ENCODE results near the gene ZBTB46. TPM values are rescaled to one million over a fixed set of nuclear protein-coding genes. Genes with fewer than 3 reads are reported as not detected.
"Not testable (repeated sequence)": the region's sequence is repeated elsewhere in the genome, so short reads cannot be mapped to it uniquely, and the experiment has no call there.

ZBTB46 gene
- total RNA-seq, 2 experiments from 2014 or later: 0.11 to 0.25 TPM

DNA sequence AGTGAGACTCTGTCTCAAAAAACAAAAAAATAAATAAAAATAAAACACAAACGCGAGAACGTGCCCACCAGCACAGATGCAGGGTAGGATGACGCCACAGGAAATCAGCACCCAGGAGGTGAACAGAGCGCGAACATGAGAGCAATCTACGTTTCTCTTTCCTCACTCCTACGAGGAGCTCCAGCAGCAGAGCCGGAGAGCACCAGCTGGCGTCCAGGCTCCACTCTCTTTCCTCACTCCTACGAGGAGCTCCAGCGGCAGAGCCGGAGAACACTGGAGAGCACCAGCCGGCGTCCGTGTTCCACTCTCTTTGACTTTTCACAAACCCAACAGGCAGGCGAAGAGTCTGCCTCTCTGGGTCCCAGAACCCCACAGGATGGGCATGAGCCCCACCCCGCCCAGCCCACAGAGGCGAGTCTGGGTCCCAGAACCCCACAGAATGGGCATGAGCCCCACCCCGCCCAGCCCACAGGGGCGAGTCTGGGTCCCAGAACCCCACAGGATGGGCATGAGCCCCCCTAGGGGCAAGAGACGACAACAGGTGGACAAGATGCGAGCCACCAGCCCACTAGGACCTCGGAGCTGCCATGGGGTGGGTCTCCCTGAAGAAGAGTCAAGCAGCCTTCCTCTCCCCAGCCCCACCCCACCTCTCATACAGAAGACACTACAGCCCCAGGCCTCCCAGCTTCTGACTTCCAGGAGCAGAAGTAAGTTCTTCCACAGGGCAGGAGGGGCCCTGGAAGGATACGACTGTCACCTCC, 20.2 kb downstream of the ZBTB46 start:
- H3K27me3 Mint-ChIP-seq: peaks cover 6% of the 10 kb centered on the region
- H3K4me1 Mint-ChIP-seq: no peaks in the 10 kb centered on the region
- no peaks in the 10 kb centered on the region for H3K9me3 Mint-ChIP-seq
- ATAC-seq (ENCODE audit: low read depth): no peak
- no peak overlapping the region for H3K27ac Mint-ChIP-seq
- no peak overlapping the region for H3K4me3 Mint-ChIP-seq
- DNase-seq: no peak
- POLR2A ChIA-PET: no interaction called here
- no peaks in the 10 kb centered on the region for H3K36me3 Mint-ChIP-seq

DNA sequence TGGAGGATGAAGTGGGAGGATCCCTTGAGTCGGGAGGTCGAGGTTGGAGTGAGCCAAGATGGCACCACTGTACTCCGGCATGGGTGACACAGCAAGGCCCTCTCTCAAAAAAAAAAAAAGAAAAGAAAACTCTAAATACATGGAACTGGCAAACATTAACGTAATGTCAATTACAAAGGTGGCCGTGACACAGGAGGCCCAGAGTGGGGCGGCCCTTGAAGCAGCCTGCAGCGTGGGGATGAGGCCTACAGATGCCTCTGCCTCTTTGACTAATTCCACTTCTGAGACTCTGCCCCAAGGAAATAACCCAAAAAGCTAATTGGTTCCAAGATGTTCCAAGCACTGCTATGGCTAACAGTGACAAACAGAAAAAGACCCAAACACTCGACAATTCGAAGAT, 21.2 kb downstream of the ZBTB46 start:
- H3K4me3 Mint-ChIP-seq: no peak overlapping the region
- POLR2A ChIA-PET: no interaction called here
- DNase-seq (no peak), ATAC-seq (ENCODE audit: low read depth) (no peak)
- no peaks in the 10 kb centered on the region for H3K36me3 Mint-ChIP-seq
- H3K4me1 Mint-ChIP-seq: no peaks in the 10 kb centered on the region
- H3K27ac Mint-ChIP-seq: no peak overlapping the region
- peaks cover 6% of the 10 kb centered on the region for H3K27me3 Mint-ChIP-seq
- no peaks in the 10 kb centered on the region for H3K9me3 Mint-ChIP-seq

DNA sequence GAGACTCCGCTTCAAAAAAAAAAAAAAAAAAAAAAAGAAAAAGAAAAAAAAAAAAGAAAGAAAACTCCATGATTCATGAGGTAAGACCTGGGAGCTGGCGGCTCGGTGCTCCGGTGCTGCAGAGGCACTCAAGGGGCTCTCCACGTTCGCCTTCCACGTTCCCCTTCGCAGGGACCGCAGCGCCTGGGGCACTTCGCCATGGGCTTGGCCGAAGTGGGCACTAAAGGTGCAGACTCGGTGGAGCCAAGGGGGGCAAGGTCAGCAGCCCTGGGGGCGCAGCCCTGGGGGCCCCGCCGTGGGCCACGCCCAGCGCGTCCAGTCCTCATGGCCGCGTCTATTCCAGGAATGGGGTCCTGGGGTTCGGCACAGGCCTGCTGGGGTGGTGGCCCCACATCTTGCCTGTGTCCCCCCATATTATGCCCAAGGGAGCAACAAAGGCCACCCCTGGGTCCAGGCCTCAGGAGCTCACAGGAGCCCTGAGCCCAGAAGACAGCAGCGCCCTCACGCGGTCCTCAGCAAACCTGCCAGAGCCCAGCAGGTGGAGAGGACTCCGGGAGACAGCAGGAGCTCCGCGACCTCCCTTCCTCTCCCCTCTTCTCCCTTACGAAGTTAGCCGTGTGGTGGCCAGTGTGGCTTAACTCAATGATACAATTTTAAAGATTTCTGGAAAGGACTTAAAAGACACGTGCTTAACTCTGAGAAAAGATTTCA, 21.9 kb downstream of the ZBTB46 start:
- ATAC-seq (ENCODE audit: low read depth) (no peak), DNase-seq (no peak)
- Mint-ChIP-seq H3K27me3 (peaks cover 6% of the 10 kb centered on the region), H3K4me1 (no peaks in the 10 kb centered on the region), H3K4me3 (no peak overlapping the region), H3K27ac (no peak overlapping the region), H3K36me3 (no peaks in the 10 kb centered on the region), H3K9me3 (no peaks in the 10 kb centered on the region)
- POLR2A ChIA-PET: no interaction called here

DNA sequence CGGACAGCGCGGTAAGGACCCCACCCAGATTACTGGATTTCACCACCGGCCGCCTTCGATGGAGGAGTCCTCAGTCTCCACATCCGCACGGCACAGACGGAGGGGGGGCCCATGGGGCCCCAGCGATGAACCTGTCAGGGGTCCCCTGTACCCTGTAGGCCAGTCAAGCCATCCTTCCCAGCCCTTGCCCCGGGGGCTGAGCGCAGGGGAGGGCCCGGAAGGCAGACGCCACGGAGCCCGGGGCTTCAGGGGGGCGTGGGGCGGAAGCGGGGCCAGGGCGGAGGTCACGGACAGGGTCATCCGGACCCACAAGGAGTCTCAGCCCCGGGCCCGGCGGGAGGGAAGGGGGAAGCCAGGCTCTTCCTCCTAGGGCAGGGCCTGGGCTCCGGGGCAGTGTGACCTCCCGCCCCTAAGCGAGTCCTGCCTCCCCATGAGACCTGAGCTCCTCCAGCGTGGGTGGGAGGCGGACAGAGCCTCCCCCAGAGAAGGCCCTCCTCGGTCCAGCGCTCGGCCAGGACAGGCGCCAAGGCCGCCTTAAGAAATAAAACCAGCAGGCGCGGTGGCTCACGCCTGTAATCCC, 22.8 kb downstream of the ZBTB46 start:
- no peak overlapping the region for H3K27ac Mint-ChIP-seq
- ATAC-seq (ENCODE audit: low read depth) (no peak), DNase-seq (no peak)
- no peak overlapping the region for H3K4me3 Mint-ChIP-seq
- peaks cover 6% of the 10 kb centered on the region for H3K27me3 Mint-ChIP-seq
- no peaks in the 10 kb centered on the region for H3K9me3 Mint-ChIP-seq
- peaks cover 5% of the 10 kb centered on the region for H3K4me1 Mint-ChIP-seq
- POLR2A ChIA-PET: interaction anchor here (0.6 kb wide), 1 partner anchor 1337 kb away, joined by 3 read pairs; no protein-coding TSS in a partner anchor
- H3K36me3 Mint-ChIP-seq: no peaks in the 10 kb centered on the region

DNA sequence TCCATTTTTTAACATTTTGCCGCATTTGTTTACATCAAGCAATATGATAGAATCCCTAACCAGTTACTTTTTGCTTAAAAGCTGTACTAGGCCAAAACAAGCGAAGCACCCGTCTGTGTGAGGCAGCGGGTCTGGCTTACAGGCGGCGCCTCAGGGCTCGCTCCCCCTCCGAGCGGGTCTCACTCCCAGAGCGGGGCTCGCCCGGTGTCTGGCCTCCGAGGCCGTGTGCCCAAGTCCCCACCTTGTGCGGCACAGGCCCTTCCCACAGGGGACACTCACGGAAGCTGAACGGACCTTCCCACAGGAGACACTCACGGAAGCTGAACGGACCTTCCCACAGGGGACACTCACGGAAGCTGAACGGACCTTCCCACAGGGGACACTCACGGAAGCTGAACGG, 23.4 kb downstream of the ZBTB46 start:
- DNase-seq (no peak), ATAC-seq (ENCODE audit: low read depth) (no peak)
- peaks cover 5% of the 10 kb centered on the region for H3K4me1 Mint-ChIP-seq
- H3K4me3 Mint-ChIP-seq: no peak overlapping the region
- peaks cover 6% of the 10 kb centered on the region for H3K27me3 Mint-ChIP-seq
- H3K9me3 Mint-ChIP-seq: no peaks in the 10 kb centered on the region
- no peaks in the 10 kb centered on the region for H3K36me3 Mint-ChIP-seq
- no peak overlapping the region for H3K27ac Mint-ChIP-seq
- POLR2A ChIA-PET: interaction anchor here (0.6 kb wide), 1 partner anchor 1336 kb away, joined by 3 read pairs; no protein-coding TSS in a partner anchor

DNA sequence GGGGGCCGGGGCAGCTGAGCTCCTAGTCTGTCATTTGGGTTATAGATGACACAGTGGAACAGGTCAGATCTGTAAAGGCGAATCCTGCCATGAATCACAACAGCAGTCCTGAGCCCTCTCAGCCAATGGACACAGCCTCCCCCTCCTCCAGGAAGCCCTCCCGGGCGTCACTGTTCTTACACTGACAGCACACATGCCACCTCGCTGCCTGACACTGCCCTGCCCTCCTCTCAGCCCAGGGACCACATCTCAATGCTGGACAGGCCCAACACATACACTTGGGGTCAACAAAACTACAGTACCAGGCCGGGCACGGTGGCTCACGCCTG, 26.8 kb downstream of the ZBTB46 start:
- no peaks in the 10 kb centered on the region for H3K9me3 Mint-ChIP-seq
- ATAC-seq (ENCODE audit: low read depth): no peak
- H3K4me3 Mint-ChIP-seq: no peak overlapping the region
- no peak for DNase-seq
- POLR2A ChIA-PET: no interaction called here
- no peaks in the 10 kb centered on the region for H3K36me3 Mint-ChIP-seq
- H3K27me3 Mint-ChIP-seq: peaks cover 3% of the 10 kb centered on the region
- H3K4me1 Mint-ChIP-seq: peaks cover 5% of the 10 kb centered on the region
- H3K27ac Mint-ChIP-seq: no peak overlapping the region

DNA sequence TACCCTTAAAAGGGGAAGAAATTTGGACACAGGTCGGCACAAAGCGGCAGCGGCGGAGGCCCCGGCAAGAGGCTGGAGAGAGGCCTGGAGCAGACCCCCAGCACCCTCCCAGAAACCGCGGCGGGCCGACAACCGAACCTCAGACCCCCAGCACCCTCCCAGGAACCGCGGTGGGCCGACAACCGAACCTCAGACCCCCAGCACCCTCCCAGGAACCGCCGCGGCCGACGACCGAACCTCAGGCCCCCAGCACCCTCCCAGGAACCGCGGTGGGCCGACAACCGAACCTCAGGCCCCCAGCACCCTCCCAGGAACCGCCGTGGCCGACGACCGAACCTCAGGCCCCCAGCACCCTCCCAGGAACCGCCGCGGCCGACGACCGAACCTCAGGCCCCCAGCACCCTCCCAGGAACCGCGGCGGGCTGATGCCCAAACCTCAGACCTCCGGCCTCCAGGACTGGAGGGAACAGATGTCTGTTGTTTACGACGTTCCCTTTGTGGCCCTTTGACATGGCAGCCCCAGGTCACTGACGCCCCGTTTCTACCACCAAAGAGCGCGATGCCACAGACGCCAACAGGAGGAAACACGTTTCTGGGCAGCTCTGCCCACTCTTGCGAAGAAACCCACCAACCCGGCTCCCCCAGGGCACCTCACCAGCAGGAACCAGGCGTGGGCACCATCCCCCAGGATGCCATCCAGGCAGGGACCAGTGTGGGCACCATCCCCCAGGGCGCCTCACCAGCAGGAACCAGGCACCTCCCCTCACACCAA, 28.4 kb downstream of the ZBTB46 start:
- H3K9me3 Mint-ChIP-seq: no peaks in the 10 kb centered on the region
- H3K36me3 Mint-ChIP-seq: no peaks in the 10 kb centered on the region
- peaks cover 5% of the 10 kb centered on the region for H3K4me1 Mint-ChIP-seq
- ATAC-seq (ENCODE audit: low read depth) (no peak), DNase-seq (no peak)
- H3K4me3 Mint-ChIP-seq: no peak overlapping the region
- H3K27me3 Mint-ChIP-seq: peaks cover 5% of the 10 kb centered on the region
- no peak overlapping the region for H3K27ac Mint-ChIP-seq
- POLR2A ChIA-PET: no interaction called here

DNA sequence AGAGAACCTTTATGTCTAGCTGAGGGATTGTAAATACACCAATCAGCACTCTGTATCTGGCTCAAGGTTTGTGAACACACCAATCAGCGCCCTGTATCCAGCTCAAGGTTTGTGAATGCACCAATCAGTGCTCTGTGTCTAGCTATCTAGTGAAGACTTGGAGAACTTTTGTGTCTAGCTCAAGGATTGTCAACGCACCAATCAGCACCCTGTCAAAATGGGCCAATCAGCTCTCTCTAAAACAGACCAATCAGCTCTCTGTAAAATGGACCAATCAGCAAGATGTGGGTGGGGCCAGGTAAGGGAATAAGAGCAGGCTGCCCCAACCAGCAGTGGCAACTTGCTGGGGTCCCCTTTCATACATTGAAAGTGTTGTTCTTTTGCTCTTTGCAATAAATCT, 29.9 kb downstream of the ZBTB46 start:
- H3K9me3 Mint-ChIP-seq; H3K36me3 Mint-ChIP-seq; H3K4me3 Mint-ChIP-seq; H3K4me1 Mint-ChIP-seq; DNase-seq; ATAC-seq (ENCODE audit: low read depth); H3K27me3 Mint-ChIP-seq; H3K27ac Mint-ChIP-seq; POLR2A ChIA-PET: not testable (repeated sequence)

DNA sequence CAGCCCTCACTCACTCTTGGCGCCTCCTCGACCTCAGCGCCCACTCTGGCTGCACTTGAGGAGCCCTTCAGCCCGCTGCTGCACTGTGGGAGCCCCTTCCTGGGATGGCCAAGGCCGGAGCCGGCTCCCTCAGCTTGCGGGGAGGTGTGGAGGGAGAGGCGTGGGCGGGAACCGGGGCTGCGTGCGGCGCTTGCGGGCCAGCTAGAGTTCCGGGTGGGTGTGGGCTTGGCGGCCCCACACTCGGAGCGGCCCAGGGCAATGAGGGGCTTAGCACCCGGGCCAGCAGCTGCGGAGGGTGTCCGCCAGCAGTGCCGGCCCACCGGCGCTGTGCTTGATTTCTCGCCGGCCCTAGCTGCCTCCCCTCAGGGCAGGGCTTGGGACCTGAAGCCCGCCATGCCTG, 30.7 kb downstream of the ZBTB46 start:
- ATAC-seq (ENCODE audit: low read depth); DNase-seq; H3K4me3 Mint-ChIP-seq; H3K36me3 Mint-ChIP-seq; H3K27ac Mint-ChIP-seq; H3K9me3 Mint-ChIP-seq; POLR2A ChIA-PET; H3K27me3 Mint-ChIP-seq: not testable (repeated sequence)
- H3K4me1 Mint-ChIP-seq: peaks cover 11% of the 10 kb centered on the region

DNA sequence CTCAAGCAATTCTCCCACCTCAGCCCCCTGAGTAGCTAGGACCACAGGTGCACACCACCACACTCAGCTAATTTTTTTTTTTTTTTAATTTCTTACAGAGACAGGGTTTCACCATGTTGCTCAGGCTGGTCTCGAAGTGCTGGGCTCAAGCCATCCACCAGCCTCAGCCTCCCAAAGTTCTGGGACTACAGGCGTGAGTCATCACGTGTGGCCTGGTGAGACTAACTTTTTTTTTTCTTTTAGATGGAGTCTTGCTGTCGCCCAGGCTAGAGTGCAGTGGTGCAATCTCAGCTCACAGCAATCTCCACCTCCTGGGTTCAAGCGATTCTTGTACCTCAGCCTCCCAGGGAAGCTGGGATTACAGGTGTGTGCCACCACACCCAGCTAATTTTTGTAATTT, 31.9 kb downstream of the ZBTB46 start:
- POLR2A ChIA-PET: interaction anchor here (1.1 kb wide), 1 partner anchor 113 kb away, joined by 6 read pairs; no protein-coding TSS in a partner anchor
- not testable (repeated sequence) for H3K27ac Mint-ChIP-seq; H3K36me3 Mint-ChIP-seq; H3K9me3 Mint-ChIP-seq; DNase-seq; ATAC-seq (ENCODE audit: low read depth); H3K4me3 Mint-ChIP-seq
- Mint-ChIP-seq H3K4me1 (peaks cover 11% of the 10 kb centered on the region), H3K27me3 (peaks cover 21% of the 10 kb centered on the region)

DNA sequence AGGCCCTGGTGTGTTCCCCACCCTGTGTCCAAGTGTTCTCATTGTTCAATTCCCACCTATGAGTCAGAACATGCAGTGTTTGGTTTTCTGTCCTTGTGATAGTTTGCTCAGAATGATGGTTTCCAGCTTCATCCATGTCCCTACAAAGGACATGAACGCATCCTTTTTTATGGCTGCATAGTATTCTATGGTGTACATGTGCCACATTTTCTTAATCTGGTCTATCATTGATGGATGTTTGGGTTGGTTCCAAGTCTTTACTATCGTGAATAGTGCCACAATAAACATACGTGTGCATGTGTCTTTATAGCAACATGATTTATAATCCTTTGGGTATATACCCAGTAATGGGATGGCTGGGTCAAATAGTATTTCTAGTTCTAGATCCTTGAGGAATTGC, 33.9 kb downstream of the ZBTB46 start:
- H3K36me3 Mint-ChIP-seq; H3K4me3 Mint-ChIP-seq; DNase-seq; H3K9me3 Mint-ChIP-seq; POLR2A ChIA-PET; H3K4me1 Mint-ChIP-seq; ATAC-seq (ENCODE audit: low read depth); H3K27ac Mint-ChIP-seq: not testable (repeated sequence)
- H3K27me3 Mint-ChIP-seq: peaks cover 24% of the 10 kb centered on the region

DNA sequence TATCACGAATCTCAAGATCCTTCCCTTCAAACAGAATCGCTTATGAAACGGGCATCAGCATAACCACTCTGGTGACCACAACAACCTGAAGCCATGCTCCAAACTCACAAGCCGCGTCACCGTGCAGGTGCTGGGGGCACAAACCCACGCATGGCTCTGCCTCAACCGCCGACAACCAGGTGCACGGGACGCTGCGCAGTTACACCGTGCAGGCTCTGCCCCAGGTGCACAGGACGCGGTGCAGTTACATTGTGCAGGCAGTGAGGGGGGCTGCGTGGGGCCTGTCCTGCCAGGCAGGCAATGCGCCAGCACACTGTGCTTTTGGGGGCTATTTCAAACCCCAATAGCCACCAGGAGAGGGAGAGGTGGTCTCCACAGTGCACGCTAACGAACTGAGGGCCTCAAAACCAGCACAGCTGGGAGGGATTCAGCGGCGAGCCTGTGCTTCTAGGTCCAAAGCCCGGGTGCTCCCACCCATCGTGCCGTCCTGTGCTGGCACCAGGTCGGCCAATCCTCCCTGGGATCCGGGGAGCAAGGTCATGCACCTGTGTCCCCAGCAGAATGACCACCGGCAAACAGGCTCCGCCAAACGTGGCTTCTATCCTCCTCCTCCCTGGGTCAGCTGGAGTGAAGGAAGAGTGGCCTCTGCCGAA, 35.8 kb downstream of the ZBTB46 start:
- POLR2A ChIA-PET: no interaction called here

DNA sequence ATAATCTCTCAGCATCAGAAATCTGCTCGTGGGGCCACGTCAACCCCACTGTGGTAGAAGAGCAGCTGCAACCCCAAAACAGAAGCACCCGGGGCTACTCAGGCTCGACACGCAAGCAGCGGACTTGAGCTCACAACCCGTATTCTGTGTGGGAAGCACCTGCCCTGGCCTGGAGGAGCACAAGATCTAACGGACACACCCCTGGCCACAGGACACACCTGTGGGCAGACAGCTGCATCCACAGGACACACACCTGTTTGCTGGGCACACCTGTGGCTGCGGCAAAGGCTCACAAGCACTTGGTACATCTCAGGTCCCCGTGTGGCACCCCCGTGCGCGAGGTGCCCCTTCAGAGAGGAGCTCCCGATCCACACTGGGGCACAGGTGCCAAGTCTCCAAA, 36.5 kb downstream of the ZBTB46 start:
- Mint-ChIP-seq H3K4me3 (no peak overlapping the region), H3K27me3 (peaks cover 24% of the 10 kb centered on the region), H3K4me1 (peaks cover 6% of the 10 kb centered on the region), H3K27ac (no peak overlapping the region), H3K9me3 (no peaks in the 10 kb centered on the region), H3K36me3 (no peaks in the 10 kb centered on the region)
- ATAC-seq (ENCODE audit: low read depth) (no peak), DNase-seq (no peak)
- POLR2A ChIA-PET: no interaction called here

More for the DNA sequence above, 35.8 kb downstream of the ZBTB46 start:
- Mint-ChIP-seq H3K4me3 (no peak overlapping the region), H3K27ac (no peak overlapping the region), H3K36me3 (no peaks in the 10 kb centered on the region), H3K27me3 (peaks cover 24% of the 10 kb centered on the region), H3K4me1 (peaks cover 6% of the 10 kb centered on the region), H3K9me3 (no peaks in the 10 kb centered on the region)
- no peak for DNase-seq
- peak; percentile 49 for ATAC-seq (ENCODE audit: low read depth)
